HG03520 (cell line): ENCODE results near the gene BDKRB1.

Source experiments
- ATAC-seq: cut with Tn5 transposase; IDR thresholded peaks from one replicate; pipeline ENCODE4 v1.9.1; 2021; ENCODE audit warnings: mild to moderate bottlenecking, moderate library complexity; ENCODE audit not compliant: unreplicated experiment

The BDKRB1 gene

GRCh38 chr14:96260341-96260821 lies 4.4 kb downstream of the BDKRB1 start:
- ATAC-seq, result no peak

GRCh38 chr14:96261053-96261452 lies 5.0 kb downstream of the BDKRB1 start:
- no peak for ATAC-seq

GRCh38 chr14:96261772-96262655 lies 6.0 kb downstream of the BDKRB1 start:
- ATAC-seq, result no peak

- no peak for ATAC-seq
Measured at GRCh38 chr14:96263347-96264199, 7.6 kb downstream of the BDKRB1 start.

- ATAC-seq, result no peak
Measured at GRCh38 chr14:96264200-96264553, 8.2 kb downstream of the BDKRB1 start.

GRCh38 chr14:96264853-96265252 lies 8.8 kb downstream of the BDKRB1 start:
- no peak for ATAC-seq

- ATAC-seq, result no peak
Measured at GRCh38 chr14:96265383-96266095, 9.5 kb downstream of the BDKRB1 start.

- ATAC-seq, result no peak
Measured at GRCh38 chr14:96267336-96267735, 11.3 kb downstream of the BDKRB1 start.

- ATAC-seq, result no peak
Measured at GRCh38 chr14:96267916-96268315, 11.9 kb downstream of the BDKRB1 start.

- no peak for ATAC-seq
Measured at GRCh38 chr14:96268431-96269358, 12.7 kb downstream of the BDKRB1 start.

GRCh38 chr14:96269359-96269710 lies 13.3 kb downstream of the BDKRB1 start:
- ATAC-seq, result no peak

GRCh38 chr14:96270565-96271420 lies 14.8 kb downstream of the BDKRB1 start:
- no peak for ATAC-seq

- no peak for ATAC-seq
Measured at GRCh38 chr14:96271421-96271762, 15.4 kb downstream of the BDKRB1 start.

- ATAC-seq, result no peak
Measured at GRCh38 chr14:96272777-96273473, 16.9 kb downstream of the BDKRB1 start.

GRCh38 chr14:96273629-96274028 lies 17.6 kb downstream of the BDKRB1 start:
- ATAC-seq, result no peak

GRCh38 chr14:96274122-96274521 lies 18.1 kb downstream of the BDKRB1 start:
- ATAC-seq, result no peak

GRCh38 chr14:96274543-96274942 lies 18.5 kb downstream of the BDKRB1 start:
- no peak for ATAC-seq

GRCh38 chr14:96275177-96276112 lies 19.4 kb downstream of the BDKRB1 start:
- no peak for ATAC-seq
